Measurements from ENCODE around the gene PORCN.
"Not testable (repeated sequence)": the region's sequence is repeated elsewhere in the genome, so short reads cannot be mapped to it uniquely, and the experiment has no call there.

The PORCN gene

DNA sequence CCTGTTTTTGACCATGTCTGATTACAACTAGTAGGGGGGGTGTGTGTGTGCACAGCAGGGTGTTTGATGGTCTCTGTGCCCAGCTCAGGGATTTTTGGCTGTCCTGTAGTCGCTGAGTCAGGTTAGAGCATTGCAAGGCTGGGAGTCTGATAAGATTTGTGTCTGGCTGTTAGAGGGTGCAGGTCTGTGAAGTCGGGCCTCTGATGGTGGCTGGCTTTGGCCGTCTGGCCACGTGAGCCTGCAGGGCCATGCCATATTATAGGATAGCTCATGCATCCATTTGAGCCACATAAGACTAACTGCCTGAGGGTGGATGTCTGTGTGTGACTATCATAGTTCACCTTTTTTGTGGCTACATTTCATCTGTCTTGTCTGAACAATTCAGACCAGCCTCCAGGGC lies 4.9 kb downstream of the PORCN start:
- DNase-seq (ENCODE audit: low read depth), result no peak

DNA sequence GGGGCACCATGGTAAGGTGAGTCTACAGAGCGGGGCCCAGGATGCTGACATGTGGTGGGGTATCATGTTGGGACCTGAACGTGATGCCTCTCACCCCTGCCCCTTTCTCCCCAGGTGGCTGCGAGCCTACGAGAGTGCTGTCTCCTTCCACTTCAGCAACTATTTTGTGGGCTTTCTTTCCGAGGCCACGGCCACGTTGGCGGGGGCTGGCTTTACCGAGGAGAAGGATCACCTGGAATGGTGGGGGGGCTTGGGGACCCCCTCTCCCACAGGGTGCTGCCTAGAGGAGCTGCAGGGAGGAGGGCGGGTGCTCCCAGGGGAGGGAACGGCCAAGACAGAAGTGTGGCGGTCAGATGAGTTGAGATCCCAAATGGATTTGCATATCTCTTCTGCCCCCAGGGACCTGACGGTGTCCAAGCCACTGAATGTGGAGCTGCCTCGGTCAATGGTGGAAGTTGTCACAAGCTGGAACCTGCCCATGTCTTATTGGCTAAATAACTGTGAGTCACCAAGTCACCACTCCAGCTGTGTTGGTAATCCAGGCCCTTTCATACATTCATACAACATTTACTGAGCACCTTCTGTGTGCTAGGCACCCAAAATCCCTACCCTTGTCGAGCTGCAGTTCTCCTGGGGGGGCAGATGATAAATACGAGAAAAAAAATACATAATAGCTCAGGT lies 5.5 kb downstream of the PORCN start:
- no peak for DNase-seq (ENCODE audit: low read depth)

DNA sequence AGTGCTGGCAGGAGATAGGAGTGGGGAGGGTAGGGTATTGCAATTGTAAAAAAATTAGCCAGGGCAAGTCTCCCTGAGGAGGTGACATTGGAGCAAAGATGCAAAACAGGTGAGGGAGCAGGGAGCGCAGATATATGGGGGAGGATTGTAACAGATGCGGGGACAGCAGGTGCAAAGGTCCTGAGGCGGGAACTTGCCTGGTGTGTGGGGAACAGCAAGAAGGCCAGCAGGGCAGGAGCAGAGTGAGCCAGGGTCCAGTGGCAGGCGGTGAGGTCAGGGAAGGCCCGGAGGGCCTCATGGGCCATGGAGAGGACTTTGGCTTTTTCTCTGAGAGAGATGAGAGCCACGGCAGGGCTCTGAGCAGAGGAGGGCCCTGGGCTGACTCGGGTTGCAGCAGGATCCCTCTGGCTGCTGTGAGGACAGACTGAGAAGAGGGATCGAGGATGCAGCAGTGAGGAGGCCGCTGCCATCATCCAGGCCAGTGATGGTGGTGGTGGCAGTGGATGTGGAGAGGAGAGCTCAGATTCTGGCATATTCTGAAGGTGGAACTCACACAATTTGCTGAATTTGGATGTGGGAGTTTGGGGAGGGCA lies 6.2 kb downstream of the PORCN start:
- no peak for DNase-seq (ENCODE audit: low read depth)

DNA sequence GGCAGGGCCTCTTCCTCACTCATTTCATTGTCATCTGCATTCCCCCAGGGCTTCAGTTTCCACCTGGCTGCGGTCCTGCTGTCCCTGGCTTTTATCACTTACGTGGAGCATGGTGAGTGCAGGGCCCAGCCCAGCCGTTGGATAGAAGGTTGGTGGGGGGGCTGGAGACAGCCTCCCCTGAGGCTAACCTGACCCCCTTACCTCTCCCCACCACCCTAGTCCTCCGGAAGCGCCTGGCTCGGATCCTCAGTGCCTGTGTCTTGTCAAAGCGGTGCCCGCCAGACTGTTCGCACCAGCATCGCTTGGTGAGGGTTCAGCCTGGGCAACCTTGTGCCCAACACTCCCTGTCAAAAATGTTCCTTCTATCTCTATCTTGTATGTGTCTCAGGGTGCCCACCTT lies 7.0 kb downstream of the PORCN start:
- DNase-seq (ENCODE audit: low read depth), result no peak

DNA sequence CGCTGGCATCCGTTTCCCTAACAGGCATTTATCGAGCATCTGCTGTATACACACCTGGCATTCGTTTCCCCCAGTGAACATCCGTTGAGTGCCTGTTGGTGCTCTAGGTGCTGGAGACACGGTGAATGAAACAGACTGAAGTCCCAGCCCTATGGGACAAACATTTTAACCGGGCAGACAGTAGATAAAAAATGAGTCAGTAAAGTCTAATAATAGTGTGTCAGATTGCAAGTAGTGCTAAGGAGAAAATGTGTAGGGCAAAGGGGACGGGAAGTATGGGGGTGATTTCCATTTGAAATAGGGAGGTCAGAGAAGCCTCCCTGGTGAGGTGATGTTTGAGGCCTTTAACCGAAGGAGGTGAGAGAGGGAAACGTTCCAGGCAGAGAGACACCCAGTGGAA lies 7.5 kb downstream of the PORCN start:
- DNase-seq (ENCODE audit: low read depth), result no peak

DNA sequence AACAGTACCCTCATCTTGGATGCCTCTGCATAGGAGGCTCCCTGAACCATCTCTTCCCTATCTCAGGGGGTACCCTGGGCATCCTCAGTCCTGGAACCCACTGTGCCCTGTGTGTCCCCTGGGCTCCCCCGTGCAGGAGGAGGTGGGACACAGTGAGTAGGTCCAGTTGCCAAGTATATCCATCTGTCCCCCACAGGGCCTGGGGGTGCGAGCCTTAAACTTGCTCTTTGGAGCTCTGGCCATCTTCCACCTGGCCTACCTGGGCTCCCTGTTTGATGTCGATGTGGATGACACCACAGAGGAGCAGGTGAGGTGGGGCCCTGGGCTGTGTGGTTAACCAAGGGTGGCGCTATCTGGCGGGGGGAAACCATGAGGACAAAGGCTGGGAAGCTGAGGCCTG lies 8.2 kb downstream of the PORCN start:
- no peak for DNase-seq (ENCODE audit: low read depth)

DNA sequence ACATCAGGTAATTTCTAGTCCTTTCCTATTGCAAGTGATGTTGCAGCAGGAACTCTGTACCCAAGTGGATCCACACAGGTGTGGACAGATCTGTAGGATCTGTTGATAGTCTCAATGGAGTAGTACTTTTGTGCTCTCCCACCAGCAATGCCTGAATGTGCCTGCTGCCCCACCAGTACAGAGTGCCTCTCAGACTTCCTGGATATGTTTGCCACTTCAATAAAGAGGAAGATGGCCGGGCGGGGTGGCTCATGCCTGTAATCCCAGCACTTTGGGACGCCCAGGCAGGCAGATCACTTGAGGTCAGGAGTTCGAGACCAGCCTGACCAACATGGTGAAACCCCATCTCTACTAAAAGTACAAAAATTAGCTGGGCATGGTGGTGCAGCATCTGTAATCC lies 10.7 kb downstream of the PORCN start:
- DNase-seq (ENCODE audit: low read depth), result not testable (repeated sequence)

DNA sequence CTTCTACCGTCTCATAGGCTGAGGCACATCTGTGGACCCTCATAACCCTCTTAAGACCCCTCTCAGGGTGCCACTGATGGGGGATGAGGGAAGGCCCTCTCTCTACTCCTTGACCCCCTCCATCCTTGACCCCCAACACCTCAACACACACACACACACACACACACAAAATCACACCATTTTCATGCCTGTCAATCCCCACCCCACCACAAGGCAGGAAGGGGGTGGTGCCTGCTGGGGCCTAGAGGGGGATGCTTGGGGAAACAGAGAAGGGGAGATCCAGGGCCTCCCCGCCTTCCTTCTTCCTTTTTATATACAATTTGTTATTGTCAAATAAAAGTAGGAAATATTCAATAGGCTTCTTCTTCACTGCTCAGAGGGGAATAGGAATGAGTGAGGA lies 11.7 kb downstream of the PORCN start:
- no peak for DNase-seq (ENCODE audit: low read depth)

DNA sequence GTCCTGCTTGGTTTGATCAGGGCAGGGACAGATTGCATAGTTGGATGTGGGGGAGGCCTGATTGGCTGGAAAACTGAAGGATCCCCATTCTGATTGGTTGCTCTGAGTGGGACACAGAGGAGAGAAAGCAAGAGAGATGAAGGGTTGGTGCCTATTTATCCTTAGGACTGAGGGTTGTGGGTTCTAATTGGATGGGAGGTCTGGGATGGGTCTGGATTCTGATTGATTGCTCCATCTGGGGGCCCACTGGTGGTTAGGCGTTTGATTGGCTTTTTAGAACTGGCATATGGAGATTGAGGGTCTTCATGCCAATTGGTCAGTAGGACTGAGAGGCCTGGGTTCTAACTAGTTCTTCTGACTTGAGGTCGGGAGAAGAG lies 12.2 kb downstream of the PORCN start:
- no peak for DNase-seq (ENCODE audit: low read depth)

DNA sequence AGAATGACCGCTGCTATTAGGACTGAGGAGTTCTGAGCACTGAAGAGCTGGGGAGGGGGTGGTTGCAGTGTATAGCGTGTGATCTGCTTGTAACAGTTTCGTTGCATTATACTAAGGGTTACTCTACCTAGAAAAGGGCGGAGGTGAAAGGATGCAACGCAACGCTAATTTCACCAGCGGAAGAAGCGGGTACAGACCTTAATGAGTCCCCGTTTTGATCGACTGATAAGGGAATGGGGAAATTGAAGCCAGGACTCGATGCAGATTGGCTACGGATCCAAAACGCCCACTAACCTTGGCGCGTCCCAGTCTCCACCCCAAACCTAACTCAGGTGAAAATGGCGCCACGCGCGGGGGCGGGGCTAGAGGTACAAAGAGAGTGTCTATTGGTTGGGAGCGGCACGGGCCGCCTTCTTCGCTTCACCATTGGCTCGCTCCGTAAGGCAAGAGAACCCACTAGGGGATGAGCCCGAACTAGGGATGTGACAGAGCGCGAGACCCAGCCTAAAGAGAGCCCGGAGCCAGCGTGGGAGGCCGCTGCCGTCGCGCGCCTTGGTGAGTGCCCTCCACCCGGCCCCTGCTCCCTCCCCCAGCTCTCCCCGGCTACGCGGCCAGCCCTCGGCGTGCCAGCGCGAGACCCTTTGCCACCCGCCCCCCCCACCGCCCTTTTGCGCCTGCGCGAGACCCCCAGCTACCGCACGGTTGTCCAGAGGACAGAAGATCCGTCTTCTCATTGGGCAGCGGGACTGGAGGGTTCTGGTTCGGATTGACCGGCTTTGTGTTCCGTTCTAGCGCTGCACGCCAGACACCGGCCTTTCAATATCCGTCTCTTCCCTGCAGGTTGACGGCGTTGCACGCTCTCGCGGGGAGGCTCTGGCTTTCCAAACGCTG lies 12.8 kb downstream of the PORCN start, which contains the start of gene EBP:
EBP (plus strand) TSS at position 456 of the 891 bp plus-strand sequence. CDS start 1,964 bp downstream, outside the sequence.
- DNase-seq (ENCODE audit: low read depth), result peak; percentile 91

DNA sequence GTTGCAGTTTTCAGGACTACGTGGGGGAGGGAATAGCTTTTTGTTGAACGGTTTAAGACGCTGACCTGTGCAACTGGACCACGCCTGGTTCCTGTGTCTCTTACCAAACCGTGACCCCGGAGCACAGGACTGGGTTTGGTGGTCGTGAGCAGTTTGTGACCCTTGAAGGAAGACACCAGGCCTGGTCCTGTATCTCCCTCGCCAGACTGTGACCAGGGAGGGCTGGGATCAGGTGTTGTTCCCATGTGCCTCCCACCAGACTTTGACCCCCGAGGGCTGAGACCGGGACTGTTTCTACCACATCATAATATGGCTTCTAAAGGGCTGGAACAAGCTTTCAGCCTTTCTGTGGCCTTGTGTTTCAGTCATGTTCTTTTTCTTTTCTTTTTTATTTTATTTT lies 13.5 kb downstream of the PORCN start:
- no peak for DNase-seq (ENCODE audit: low read depth)

DNA sequence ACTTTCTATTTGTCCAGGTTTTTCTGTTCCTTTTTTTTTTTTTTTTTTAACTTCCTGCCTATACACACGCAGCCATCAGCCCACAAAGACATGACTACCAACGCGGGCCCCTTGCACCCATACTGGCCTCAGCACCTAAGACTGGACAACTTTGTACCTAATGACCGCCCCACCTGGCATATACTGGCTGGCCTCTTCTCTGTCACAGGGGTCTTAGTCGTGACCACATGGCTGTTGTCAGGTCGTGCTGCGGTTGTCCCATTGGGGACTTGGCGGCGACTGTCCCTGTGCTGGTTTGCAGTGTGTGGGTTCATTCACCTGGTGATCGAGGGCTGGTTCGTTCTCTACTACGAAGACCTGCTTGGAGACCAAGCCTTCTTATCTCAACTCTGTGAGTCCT lies 14.9 kb downstream of the PORCN start:
- DNase-seq (ENCODE audit: low read depth), result no peak

DNA sequence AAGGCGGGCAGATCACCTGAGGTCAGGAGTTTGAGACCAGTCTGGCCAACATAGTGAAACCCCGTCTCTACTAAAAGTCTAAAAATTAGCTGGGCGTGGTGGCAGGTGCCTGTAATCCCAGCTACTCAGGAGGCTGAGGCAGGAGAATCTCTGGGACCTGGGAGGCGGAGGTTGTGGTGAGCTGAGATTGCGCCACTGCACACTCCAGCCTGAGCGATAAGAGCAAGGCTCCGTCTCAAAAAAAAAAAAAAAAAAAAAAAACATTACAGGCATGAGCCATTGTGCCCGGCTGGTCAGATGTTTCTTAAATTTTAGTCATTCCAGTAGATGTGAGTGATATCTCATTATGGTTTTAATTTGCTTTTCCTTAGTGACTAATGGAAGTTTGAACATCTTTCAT lies 17.1 kb downstream of the PORCN start:
- not testable (repeated sequence) for DNase-seq (ENCODE audit: low read depth)

DNA sequence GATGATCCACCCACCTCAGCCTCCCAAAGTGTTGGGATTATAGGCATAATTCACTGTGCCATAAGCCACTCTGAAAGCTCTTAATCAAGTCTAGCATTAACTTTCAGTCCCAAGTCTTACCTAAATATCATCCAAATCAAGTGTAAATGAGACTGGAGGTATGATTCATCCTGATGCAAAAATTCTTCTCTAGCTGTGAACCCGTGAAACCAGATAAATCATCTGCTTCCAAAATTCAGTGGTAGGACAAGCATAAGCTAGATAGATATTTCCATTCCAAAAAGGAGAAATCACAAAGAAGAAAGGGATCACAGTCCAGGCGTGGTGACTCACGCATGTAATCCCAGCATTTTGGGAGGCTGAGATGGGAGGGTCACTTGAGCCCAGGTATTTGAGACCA lies 21.9 kb downstream of the PORCN start:
- DNase-seq (ENCODE audit: low read depth), result no peak

DNA sequence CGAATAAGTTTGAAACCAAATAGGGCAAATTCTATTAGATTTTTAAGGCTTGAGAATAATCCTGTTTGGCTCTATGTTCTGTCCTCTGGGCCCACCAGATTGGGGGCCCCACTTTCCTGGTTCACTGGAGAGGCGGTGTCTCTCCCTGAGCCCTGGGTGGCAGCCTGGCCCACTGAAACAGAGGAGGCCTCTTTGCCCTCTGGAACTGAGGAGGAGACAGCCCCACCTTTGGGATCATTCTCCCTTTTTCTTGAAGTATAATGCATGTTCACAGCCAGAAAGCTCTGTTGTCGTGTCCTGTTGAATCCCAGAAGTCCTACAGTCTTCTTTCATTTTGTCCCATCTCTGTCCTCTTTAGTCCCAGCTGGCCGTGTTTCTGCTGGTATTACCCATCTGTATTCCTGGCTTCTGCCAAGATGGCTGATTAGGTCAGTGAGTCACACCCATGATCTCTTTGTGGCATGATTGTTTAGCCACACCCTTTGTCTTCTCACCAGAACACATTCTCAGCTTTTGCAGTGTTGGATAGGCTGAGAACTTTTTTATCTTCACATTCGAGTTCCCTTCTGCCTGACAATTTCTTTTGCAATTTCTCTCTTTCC lies 22.7 kb downstream of the PORCN start:
- no peak for DNase-seq (ENCODE audit: low read depth)

DNA sequence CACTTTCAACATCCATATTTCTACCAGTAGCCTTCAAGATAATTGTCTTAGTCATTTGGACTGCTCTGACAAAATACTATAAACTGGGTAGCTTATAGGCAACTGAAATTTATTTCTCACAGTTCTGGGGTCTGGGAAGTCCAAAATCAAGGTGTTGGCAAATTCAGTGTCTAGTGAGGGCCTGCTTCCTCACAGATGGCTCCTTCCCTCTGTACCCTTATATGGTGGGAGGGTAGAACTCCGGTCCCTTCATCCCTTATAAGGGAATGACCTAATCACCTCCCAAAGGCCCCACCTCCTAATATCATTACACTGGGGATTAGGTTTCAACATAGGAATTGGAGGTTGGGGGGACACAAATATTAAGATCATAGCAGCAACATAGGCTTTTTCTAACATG lies 23.4 kb downstream of the PORCN start:
- DNase-seq (ENCODE audit: low read depth), result no peak

DNA sequence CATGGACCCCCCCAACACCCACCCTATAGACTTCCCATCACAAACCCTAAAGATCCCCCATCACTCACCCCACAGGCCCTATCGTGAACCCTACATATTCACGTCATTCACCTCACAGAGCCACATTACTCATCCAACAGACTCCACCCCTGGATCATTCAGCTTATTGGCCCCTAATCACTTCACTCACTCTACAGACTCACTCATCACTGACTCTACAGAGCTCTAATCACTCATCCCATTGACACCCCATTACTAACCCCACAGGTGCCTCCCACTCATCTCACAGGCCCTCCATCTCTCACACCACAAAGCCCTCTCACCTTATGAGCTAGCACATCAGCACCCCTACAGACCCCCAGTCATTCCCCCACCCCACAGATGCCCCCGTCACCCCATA lies 24.4 kb downstream of the PORCN start:
- no peak for DNase-seq (ENCODE audit: low read depth)

DNA sequence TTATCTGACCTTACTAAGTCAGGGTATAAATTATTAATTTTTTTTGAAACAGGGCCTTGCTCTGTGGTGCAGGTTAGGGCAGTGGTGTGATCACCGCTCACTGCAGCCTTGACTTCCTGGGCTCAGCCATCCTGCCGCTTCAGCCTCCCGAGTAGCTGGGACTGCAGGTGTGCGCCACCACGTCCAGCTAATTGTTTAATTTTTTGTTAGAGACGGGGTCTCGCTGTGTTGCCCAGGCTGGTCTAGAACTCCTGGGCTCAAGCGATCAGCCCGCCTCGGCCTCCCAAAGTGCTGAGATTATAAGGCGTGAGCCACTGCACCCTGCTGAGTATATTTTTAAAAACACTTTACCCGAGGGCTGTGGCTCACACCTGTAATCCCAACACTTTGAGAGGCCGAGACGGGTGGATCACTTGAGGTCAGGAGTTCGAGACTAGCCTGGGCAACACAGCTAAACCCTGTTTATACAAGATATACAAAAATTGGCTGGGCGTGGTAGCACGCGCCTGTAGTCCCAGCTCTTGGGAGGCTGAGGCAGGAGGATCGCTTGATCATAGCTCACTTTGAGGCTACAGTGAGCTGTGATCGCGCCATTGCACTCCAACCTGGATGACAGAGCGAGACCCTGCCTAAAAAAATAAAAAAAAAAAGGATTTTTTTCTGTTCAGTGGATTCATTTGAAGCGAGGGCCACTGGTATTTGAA lies 30.0 kb downstream of the PORCN start:
- DNase-seq (ENCODE audit: low read depth), result no peak

DNA sequence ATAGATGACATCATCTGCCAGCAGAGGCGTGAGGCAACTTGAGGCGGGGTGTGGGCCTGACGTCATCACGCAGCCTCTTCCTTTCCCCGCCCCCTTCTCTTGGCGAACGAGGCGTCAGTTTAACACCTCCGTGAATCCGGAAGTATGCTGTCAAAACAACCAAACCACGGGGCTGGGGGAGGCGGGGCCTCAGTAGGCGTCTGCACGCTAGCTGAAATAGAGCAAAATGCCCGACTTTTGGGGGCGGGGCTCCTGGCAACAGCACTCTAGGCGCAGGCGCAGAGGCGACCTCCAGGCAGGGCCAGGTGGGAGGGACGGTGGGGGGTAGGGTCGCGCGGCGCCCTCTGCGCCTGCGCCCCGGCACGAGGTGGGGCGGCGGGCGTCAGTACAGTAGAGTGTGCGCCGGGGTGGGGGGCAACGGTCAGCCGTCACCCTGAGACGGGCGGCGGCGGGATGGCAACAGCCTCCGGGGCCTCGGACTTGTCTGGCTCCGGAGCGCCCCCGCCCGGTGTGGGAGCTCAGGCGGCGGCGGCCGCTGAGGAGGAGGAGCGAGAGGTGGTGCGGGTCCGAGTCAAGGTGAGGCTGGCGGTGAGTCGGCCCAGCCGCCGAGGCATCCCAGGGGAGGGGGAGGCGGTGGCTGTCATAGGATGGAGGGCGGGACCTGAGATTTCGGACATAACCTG lies 30.7 kb downstream of the PORCN start, which contains the start of gene TBC1D25:
TBC1D25 (plus strand) TSS at position 370 of the 683 bp plus-strand sequence; CDS start at position 454, 84 bp downstream.
- peak; percentile 96 for DNase-seq (ENCODE audit: low read depth)

DNA sequence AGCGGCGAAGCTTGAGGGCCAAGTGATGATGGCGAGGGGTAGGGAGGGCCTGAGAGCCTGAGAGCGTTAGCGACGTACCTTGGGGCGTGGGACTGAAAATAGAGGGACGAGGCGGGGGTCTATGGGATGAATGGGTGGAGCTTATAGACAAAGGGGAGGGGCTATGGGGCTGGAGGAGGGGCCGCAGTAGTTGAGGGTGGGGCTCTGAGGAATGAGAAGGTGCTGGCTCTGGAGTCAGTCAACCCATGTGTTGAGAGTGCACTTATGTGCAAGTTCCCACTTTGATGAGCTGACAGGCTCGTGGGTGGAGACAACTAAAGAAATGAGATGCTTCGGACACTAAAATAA lies 31.2 kb downstream of the PORCN start:
- peak; percentile 40 for DNase-seq (ENCODE audit: low read depth)

DNA sequence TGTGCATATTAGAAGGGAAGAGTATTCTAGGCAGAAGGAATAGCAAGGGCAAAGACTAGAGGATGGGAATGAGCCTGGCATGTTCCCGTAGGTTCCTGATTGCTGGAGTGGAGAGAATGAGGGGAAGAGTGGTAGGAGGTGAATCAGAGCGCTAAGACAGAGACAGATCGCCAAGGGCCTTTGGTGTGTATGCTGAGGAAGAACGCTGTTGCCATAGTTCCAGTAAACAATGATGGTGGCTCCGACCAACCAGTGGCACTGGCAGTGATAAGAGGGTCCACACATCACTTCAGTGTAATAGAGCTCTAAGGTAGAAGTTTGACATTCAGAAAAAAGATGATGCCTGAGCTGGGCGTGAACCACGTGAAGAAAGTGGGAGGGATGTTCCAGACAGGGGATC lies 31.7 kb downstream of the PORCN start:
- no peak for DNase-seq (ENCODE audit: low read depth)

Measured in T follicular helper cell (primary cell).